IMR-90 (cell line): ENCODE results near the gene SLC26A1. TPM values are rescaled to one million over a fixed set of nuclear protein-coding genes. Genes with fewer than 3 reads are reported as not detected.

Experiments used
- ELK1 ChIP-seq: fragments of 150-350 bp; IDR thresholded peaks from 2 replicates; pipeline ENCODE4 v1.6.1; 2016; ENCODE audit warnings: low read depth, mild to moderate bottlenecking, low read length, moderate library complexity, borderline replicate concordance
- MAFK ChIP-seq: IDR thresholded peaks from 2 replicates; pipeline ENCODE4 v1.6.1; 2012; ENCODE audit warnings: low read depth, low read length, improper control_type of control experiment
- NFE2L2 ChIP-seq: fragments of 150-350 bp; IDR thresholded peaks from 2 replicates; pipeline ENCODE4 v1.6.1; 2016; ENCODE audit warnings: low read depth, mild to moderate bottlenecking, low read length
- RCOR1 ChIP-seq: IDR thresholded peaks from 2 replicates; pipeline ENCODE4 v1.6.1; 2012; ENCODE audit warnings: mild to moderate bottlenecking, low read length, improper control_type of control experiment; ENCODE audit not compliant: insufficient replicate concordance
- SMC3 ChIP-seq: fragments of 150-350 bp; IDR thresholded peaks from 2 replicates; pipeline ENCODE4 v1.6.1; 2016; ENCODE audit warnings: low read depth, mild to moderate bottlenecking, antibody characterized with exemption, low read length, moderate library complexity
- polyA plus RNA-seq, 3 experiments: library from polyadenylated mRNA; depleted of rRNA; stranded (reverse); fragments of >200 nt; gene quantifications; 2 replicates each; pipeline ENCODE4 v1.2.3, GENCODE V29; 2012; ENCODE audit warnings: low replicate concordance in 1 of 3
- total RNA-seq: library from RNA; depleted of rRNA; stranded (reverse); fragments of >200 nt; gene quantifications from 2 replicates; pipeline ENCODE4 v1.2.3, GENCODE V29; 2012

The SLC26A1 gene
- total and polyA plus RNA-seq, 2 of the 4 experiments (the other 2 are of a cell fraction) = 0.09 TPM; not detected in 1

- no peak for TF ChIP-seq ELK1
- TF ChIP-seq RCOR1 = no peak
- TF ChIP-seq MAFK = no peak
- no peak for TF ChIP-seq NFE2L2
- TF ChIP-seq SMC3 = no peak
Observed at GRCh38 chr4:947491-947971, 45.7 kb downstream of the SLC26A1 start (continued).
